Globus pallidus (tissue), 1 donor: ENCODE results near the gene SMC3.
A peak's percentile ranks its signal among the peaks of the same experiment; 100 is the strongest.

Experiments used
- DNase-seq: peaks from one replicate; pipeline ENCODE4 v3.0.0-alpha.2; 2015; ENCODE audit warnings: low spot score

Gene SMC3

GRCh38 chr10:110546077-110546476, 21.4 kb upstream of the SMC3 start:
- DNase-seq, result no peak

GRCh38 chr10:110546499-110547110, 20.9 kb upstream of the SMC3 start:
- DNase-seq, result no peak

GRCh38 chr10:110547139-110547761, 20.2 kb upstream of the SMC3 start:
- DNase-seq, result peak; percentile 62

GRCh38 chr10:110548002-110548401, 19.5 kb upstream of the SMC3 start:
- DNase-seq, result no peak

- no peak for DNase-seq
Measured at GRCh38 chr10:110549211-110549610, 18.3 kb upstream of the SMC3 start.

GRCh38 chr10:110553905-110554304, 13.6 kb upstream of the SMC3 start:
- no peak for DNase-seq

- DNase-seq, result no peak
Measured at GRCh38 chr10:110556296-110556695, 11.2 kb upstream of the SMC3 start.

- DNase-seq, result no peak
Measured at GRCh38 chr10:110556969-110557601, 10.4 kb upstream of the SMC3 start.

GRCh38 chr10:110558041-110558440, 9.5 kb upstream of the SMC3 start:
- no peak for DNase-seq

GRCh38 chr10:110560012-110560411, 7.5 kb upstream of the SMC3 start:
- DNase-seq, result no peak

- DNase-seq, result no peak
Measured at GRCh38 chr10:110561292-110561691, 6.2 kb upstream of the SMC3 start.

- DNase-seq, result no peak
Measured at GRCh38 chr10:110562348-110562747, 5.1 kb upstream of the SMC3 start.

- no peak for DNase-seq
Measured at GRCh38 chr10:110563132-110563531, 4.4 kb upstream of the SMC3 start.

GRCh38 chr10:110566472-110567200, 859 bp upstream of the SMC3 start:
- DNase-seq, result no peak

GRCh38 chr10:110568055-110568735, 700 bp downstream of the SMC3 start:
- peak; percentile 31 for DNase-seq

- DNase-seq, result no peak
Measured at GRCh38 chr10:110569122-110569521, 1.6 kb downstream of the SMC3 start.

- no peak for DNase-seq
Measured at GRCh38 chr10:110569736-110570135, 2.2 kb downstream of the SMC3 start.

GRCh38 chr10:110571093-110571743, 3.7 kb downstream of the SMC3 start:
- no peak for DNase-seq

- DNase-seq, result no peak
Measured at GRCh38 chr10:110572862-110573261, 5.4 kb downstream of the SMC3 start.

- no peak for DNase-seq
Measured at GRCh38 chr10:110574420-110574819, 6.9 kb downstream of the SMC3 start.

GRCh38 chr10:110576220-110576619, 8.7 kb downstream of the SMC3 start:
- no peak for DNase-seq

GRCh38 chr10:110577056-110577455, 9.6 kb downstream of the SMC3 start:
- DNase-seq, result no peak
